Frontal cortex (tissue), 4 donors: ENCODE data around the gene SUDS3. TPM values are rescaled to one million over a fixed set of nuclear protein-coding genes. Genes with fewer than 3 reads are reported as not detected.

Experiments used
- DNase-seq, 2 donors: peaks; one replicate each; pipeline ENCODE4 v3.0.0; 2012; ENCODE audit warnings: low spot score in 2 of 2
- FAIRE-seq: peaks from 2 replicates; lab custom pipeline; 2012; peaks lifted over from hg19 to GRCh38; lab: Jason Lieb, UNC
- total RNA-seq: library from RNA; depleted of rRNA; stranded (reverse); fragments of >200 nt; gene quantifications from one replicate; pipeline ENCODE4 v1.2.3, GENCODE V29; 2014
- donor health status: control.
- donor health status: control.
- donor health status: control.

Gene SUDS3
- total RNA-seq, 1 donor from 2014 or later = 63.6 TPM

GRCh38 chr12:118354903-118355302 is 21.5 kb upstream of the SUDS3 start:
- DNase-seq = no peak
- no peak for FAIRE-seq

GRCh38 chr12:118355843-118356242 is 20.5 kb upstream of the SUDS3 start:
- DNase-seq = no peak
- FAIRE-seq = no peak

GRCh38 chr12:118356809-118357256 is 19.5 kb upstream of the SUDS3 start:
- no peak for FAIRE-seq
- no peak for DNase-seq

- peak; percentile 31 for FAIRE-seq
- DNase-seq = no peak
Observed at GRCh38 chr12:118357257-118358007, 18.9 kb upstream of the SUDS3 start.

GRCh38 chr12:118358008-118358359 is 18.4 kb upstream of the SUDS3 start:
- peak; percentile 44 for FAIRE-seq
- DNase-seq = no peak

- peak; percentile 30 for FAIRE-seq
- no peak for DNase-seq
Observed at GRCh38 chr12:118358612-118359540, 17.5 kb upstream of the SUDS3 start.

GRCh38 chr12:118359541-118359915 is 16.8 kb upstream of the SUDS3 start:
- DNase-seq = no peak
- FAIRE-seq = no peak

GRCh38 chr12:118361092-118361404 is 15.3 kb upstream of the SUDS3 start:
- no peak for FAIRE-seq
- no peak for DNase-seq

- no peak for DNase-seq
Observed at GRCh38 chr12:118361889-118362288, 14.5 kb upstream of the SUDS3 start.

GRCh38 chr12:118368821-118369220 is 7.5 kb upstream of the SUDS3 start:
- no peak for DNase-seq
- FAIRE-seq = no peak

More at GRCh38 chr12:118361889-118362288, 14.5 kb upstream of the SUDS3 start:
- no peak for FAIRE-seq

- DNase-seq = no peak
- FAIRE-seq = no peak
Observed at GRCh38 chr12:118370601-118371000, 5.8 kb upstream of the SUDS3 start.

GRCh38 chr12:118371321-118372282 is 4.8 kb upstream of the SUDS3 start:
- FAIRE-seq (no peak), DNase-seq (no peak)

- FAIRE-seq (no peak), DNase-seq (peak; percentile 96 to 97)
Observed at GRCh38 chr12:118372541-118373495, 3.5 kb upstream of the SUDS3 start, which contains the start of gene TAOK3. Gene TAOK3 (minus strand): TSS chr12:118372907. CDS start chr12:118255567, 117,340 bp downstream.

- FAIRE-seq (no peak), DNase-seq (no peak)
Observed at GRCh38 chr12:118373616-118374015, 2.7 kb upstream of the SUDS3 start.

- no peak for FAIRE-seq
- no peak for DNase-seq
Observed at GRCh38 chr12:118374126-118374725, 2.1 kb upstream of the SUDS3 start.

- FAIRE-seq = no peak
- DNase-seq = no peak
Observed at GRCh38 chr12:118374909-118375308, 1.4 kb upstream of the SUDS3 start.

- no peak for DNase-seq
- no peak for FAIRE-seq
Observed at GRCh38 chr12:118375348-118375747, 1.0 kb upstream of the SUDS3 start.
